Colonic mucosa (tissue), 4 donors: ENCODE measurements around the gene ITGA6. TPM values are rescaled to one million over a fixed set of nuclear protein-coding genes. Genes with fewer than 3 reads are reported as not detected.
A peak's percentile ranks its signal among the peaks of the same experiment; 100 is the strongest.
"Not testable (repeated sequence)": the region's sequence is repeated elsewhere in the genome, so short reads cannot be mapped to it uniquely, and the experiment has no call there.

ENCODE experiments used
- DNase-seq: peaks from one replicate; pipeline ENCODE4 v3.0.0-alpha.2; 2020
- H3K27ac ChIP-seq: fragments of 200-600 bp; one replicate; pipeline ENCODE4 v1.8.0; 2021
- H3K27me3 ChIP-seq: fragments of 200-600 bp; one replicate; pipeline ENCODE4 v1.8.0; 2021
- H3K36me3 ChIP-seq: fragments of 200-600 bp; one replicate; pipeline ENCODE4 v1.8.0; 2021
- H3K4me1 ChIP-seq: fragments of 200-600 bp; one replicate; pipeline ENCODE4 v1.8.0; 2021; ENCODE audit warnings: mild to moderate bottlenecking
- H3K4me3 ChIP-seq: fragments of 200-600 bp; one replicate; pipeline ENCODE4 v1.8.0; 2021
- H3K9ac ChIP-seq, 2 donors: one replicate each; pipeline ENCODE4 v1.7.0; 2013; ENCODE audit warnings: control low read depth in 2 of 2, low read depth in 2 of 2, low read length in 2 of 2
- H3K9me3 ChIP-seq: fragments of 200-600 bp; one replicate; pipeline ENCODE4 v1.8.0; 2021
- CTCF ChIP-seq: fragments of 200-600 bp; IDR thresholded peaks from one replicate; pipeline ENCODE4 v1.8.0; 2022; ENCODE audit warnings: antibody characterized with exemption, mild to moderate bottlenecking
- intact Hi-C: fragments of 100-400 bp; cut with DNase I; formaldehyde crosslinking; loops from one replicate; pipeline ENCODE4 v1.14.1; 2022
- total RNA-seq, 2 donors: library from RNA; stranded (reverse); fragmentation: NEBNext Ultra II Directional in 1 of 2; extraction: Animal tissue kit (Norgen Biotek cat#: 25700) in 1 of 2; gene quantifications; one replicate each; pipeline ENCODE4 v1.2.1, GENCODE V29; 2021
- donor health status: healthy.
- donor health status: DM: no; HTN: no; CAD: no.
- donor health status: DM: no; HTN: no; CAD: no.

Gene ITGA6
- total RNA-seq, 2 donors from 2014 or later, result 174 to 186 TPM

- Histone ChIP-seq H3K27ac (no peak overlapping the region), H3K27me3 (no peaks in the 10 kb centered on the region), H3K4me1 (no peaks in the 10 kb centered on the region), H3K9ac (no peak overlapping the region), H3K4me3 (no peak overlapping the region), H3K36me3 (no peaks in the 10 kb centered on the region), H3K9me3 (no peaks in the 10 kb centered on the region)
- no peak for DNase-seq
- no peak for TF ChIP-seq CTCF
- intact Hi-C loops, result no loop called here
These were observed 98.2 kb downstream of the ITGA6 start for GRCh38 chr2:172525601-172526000.

- Histone ChIP-seq H3K27ac (peak overlapping the region; percentile 2), H3K4me1 (no peaks in the 10 kb centered on the region), H3K9ac (peak overlapping the region in 1 of 2 donors; percentile 14), H3K9me3 (no peaks in the 10 kb centered on the region), H3K36me3 (no peaks in the 10 kb centered on the region), H3K4me3 (no peak overlapping the region), H3K27me3 (no peaks in the 10 kb centered on the region)
- intact Hi-C loops, result no loop called here
- TF ChIP-seq CTCF, result no peak
- no peak for DNase-seq
These were observed 103.9 kb downstream of the ITGA6 start for GRCh38 chr2:172531309-172531708.

- H3K36me3 ChIP-seq, H3K27ac ChIP-seq, H3K4me3 ChIP-seq, H3K4me1 ChIP-seq, H3K9me3 ChIP-seq, intact Hi-C loops, H3K27me3 ChIP-seq, DNase-seq, H3K9ac ChIP-seq: not testable (repeated sequence)
These were observed 105.1 kb downstream of the ITGA6 start for GRCh38 chr2:172532461-172532860.

- no peak overlapping the region for H3K9ac ChIP-seq
- DNase-seq, result no peak
- H3K4me3 ChIP-seq, result no peak overlapping the region
- H3K27me3 ChIP-seq, result no peaks in the 10 kb centered on the region
- intact Hi-C loops, result no loop called here
- H3K9me3 ChIP-seq, result no peaks in the 10 kb centered on the region
- no peaks in the 10 kb centered on the region for H3K36me3 ChIP-seq
- no peak for TF ChIP-seq CTCF
- H3K27ac ChIP-seq, result no peak overlapping the region
- H3K4me1 ChIP-seq, result no peaks in the 10 kb centered on the region
These were observed 106.3 kb downstream of the ITGA6 start for GRCh38 chr2:172533687-172534086.

GRCh38 chr2:172535119-172535518, 107.7 kb downstream of the ITGA6 start:
- no peak overlapping the region for H3K27ac ChIP-seq
- no peaks in the 10 kb centered on the region for H3K27me3 ChIP-seq
- DNase-seq, result no peak
- intact Hi-C loops, result no loop called here
- H3K9ac ChIP-seq, result no peak overlapping the region
- H3K9me3 ChIP-seq, result no peaks in the 10 kb centered on the region
- no peaks in the 10 kb centered on the region for H3K4me1 ChIP-seq
- no peak for TF ChIP-seq CTCF
- no peaks in the 10 kb centered on the region for H3K36me3 ChIP-seq
- H3K4me3 ChIP-seq, result no peak overlapping the region

- H3K4me1 ChIP-seq, H3K27ac ChIP-seq, H3K36me3 ChIP-seq, H3K4me3 ChIP-seq, H3K9me3 ChIP-seq, intact Hi-C loops, H3K9ac ChIP-seq, DNase-seq, H3K27me3 ChIP-seq: not testable (repeated sequence)
These were observed 110.5 kb downstream of the ITGA6 start for GRCh38 chr2:172537851-172538250.

- no peak overlapping the region for H3K4me3 ChIP-seq
- no peaks in the 10 kb centered on the region for H3K9me3 ChIP-seq
- no peak overlapping the region for H3K27ac ChIP-seq
- DNase-seq, result no peak
- H3K4me1 ChIP-seq, result no peaks in the 10 kb centered on the region
- TF ChIP-seq CTCF, result no peak
- intact Hi-C loops, result no loop called here
- no peak overlapping the region for H3K9ac ChIP-seq
- no peaks in the 10 kb centered on the region for H3K36me3 ChIP-seq
- H3K27me3 ChIP-seq, result no peaks in the 10 kb centered on the region
These were observed 112.4 kb downstream of the ITGA6 start for GRCh38 chr2:172539767-172540166.
